HG02981 (cell line): ENCODE measurements around the gene EML4.
"Not testable (repeated sequence)": the region's sequence is repeated elsewhere in the genome, so short reads cannot be mapped to it uniquely, and the experiment has no call there.

Experiments used
- ATAC-seq: cut with Tn5 transposase; IDR thresholded peaks from one replicate; pipeline ENCODE4 v1.9.1; 2021; ENCODE audit warnings: mild to moderate bottlenecking, moderate library complexity; ENCODE audit not compliant: unreplicated experiment

EML4 gene, protein sequence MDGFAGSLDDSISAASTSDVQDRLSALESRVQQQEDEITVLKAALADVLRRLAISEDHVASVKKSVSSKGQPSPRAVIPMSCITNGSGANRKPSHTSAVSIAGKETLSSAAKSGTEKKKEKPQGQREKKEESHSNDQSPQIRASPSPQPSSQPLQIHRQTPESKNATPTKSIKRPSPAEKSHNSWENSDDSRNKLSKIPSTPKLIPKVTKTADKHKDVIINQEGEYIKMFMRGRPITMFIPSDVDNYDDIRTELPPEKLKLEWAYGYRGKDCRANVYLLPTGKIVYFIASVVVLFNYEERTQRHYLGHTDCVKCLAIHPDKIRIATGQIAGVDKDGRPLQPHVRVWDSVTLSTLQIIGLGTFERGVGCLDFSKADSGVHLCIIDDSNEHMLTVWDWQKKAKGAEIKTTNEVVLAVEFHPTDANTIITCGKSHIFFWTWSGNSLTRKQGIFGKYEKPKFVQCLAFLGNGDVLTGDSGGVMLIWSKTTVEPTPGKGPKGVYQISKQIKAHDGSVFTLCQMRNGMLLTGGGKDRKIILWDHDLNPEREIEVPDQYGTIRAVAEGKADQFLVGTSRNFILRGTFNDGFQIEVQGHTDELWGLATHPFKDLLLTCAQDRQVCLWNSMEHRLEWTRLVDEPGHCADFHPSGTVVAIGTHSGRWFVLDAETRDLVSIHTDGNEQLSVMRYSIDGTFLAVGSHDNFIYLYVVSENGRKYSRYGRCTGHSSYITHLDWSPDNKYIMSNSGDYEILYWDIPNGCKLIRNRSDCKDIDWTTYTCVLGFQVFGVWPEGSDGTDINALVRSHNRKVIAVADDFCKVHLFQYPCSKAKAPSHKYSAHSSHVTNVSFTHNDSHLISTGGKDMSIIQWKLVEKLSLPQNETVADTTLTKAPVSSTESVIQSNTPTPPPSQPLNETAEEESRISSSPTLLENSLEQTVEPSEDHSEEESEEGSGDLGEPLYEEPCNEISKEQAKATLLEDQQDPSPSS

DNA sequence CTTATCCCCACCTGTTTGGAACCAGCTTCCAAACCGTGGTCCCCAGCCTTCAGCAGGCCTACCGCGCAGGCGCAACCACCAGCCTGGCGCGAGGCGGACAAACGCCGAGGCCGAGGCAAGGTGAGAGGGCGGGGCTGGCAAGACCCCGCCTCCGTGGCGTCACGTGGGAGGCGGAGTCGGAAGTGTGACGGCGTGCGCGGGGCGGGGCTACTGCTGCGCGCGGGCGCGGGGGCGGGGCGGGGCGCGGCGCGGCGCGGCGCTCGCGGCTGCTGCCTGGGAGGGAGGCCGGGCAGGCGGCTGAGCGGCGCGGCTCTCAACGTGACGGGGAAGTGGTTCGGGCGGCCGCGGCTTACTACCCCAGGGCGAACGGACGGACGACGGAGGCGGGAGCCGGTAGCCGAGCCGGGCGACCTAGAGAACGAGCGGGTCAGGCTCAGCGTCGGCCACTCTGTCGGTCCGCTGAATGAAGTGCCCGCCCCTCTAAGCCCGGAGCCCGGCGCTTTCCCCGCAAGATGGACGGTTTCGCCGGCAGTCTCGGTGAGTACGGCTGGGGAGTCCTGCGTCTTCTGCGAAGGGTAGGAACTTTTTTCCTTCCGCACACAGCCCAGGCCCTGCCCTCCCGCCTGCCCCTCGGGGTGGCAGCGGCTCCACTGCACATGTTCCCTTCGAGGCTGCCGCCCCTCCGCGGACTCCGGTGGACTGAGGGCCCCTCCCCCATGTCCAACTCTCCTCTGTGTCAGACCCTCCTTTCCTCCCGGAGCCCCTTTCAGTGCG is at the start of gene EML4:
TSS of gene EML4 (plus strand) at position 254 of the 774 bp plus-strand sequence. CDS start at position 513, 259 bp downstream.
- ATAC-seq: peak; percentile 87

DNA sequence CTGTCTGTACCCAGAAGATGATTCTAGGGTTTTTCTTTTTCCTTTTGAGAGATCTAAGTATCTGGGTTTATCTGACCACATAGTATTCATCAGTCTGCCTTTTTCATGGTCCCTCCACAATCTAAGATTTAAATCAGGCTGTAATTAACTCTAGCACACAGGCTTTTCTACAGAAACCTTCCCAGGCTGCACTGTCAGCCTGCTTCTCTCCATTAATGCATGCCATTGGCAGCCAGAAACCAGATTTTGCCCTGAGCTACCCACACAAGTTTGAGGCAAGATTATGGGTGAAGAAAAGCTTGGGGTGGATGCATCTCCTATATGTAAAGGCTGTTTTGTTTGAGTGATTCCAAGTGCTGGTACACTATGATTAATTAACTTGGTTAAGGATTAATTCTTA is 45.7 kb upstream of the EML4 start:
- no peak for ATAC-seq

DNA sequence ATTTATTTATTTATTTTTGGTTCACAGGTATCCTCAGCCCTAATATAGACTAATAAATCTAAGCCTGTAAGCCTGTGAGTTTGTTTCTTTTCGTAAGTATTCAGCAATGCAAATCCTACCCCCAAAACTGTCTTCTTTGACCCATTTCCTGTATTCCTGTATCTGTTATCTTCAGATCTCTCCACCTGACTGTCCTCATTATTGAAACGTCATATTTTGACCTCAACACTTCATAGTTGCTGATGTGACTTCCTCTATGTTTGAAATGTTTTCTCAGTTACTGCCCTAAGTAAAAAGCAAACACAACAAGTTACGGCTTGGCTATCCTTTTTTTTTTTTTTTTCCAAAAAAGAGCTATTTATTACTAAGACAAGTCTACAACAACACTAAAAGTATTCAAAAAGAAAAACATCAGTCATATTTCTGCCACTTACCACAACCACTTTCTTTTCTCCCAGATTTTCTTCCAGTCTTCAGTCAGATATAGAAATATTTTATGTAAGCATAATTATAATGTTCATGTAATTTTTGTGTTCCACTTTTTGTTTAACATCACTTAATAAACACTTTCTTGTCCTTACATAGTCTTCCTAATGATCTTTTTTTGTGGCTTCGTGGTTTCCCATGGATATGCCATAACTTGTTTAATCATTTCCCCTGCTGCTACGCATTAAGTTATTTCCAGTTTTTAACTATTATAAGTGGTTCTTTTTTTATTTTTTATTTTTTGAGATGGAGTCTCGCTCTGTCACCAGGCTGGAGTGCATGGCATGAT is 45.0 kb upstream of the EML4 start:
- peak; percentile 77 for ATAC-seq

DNA sequence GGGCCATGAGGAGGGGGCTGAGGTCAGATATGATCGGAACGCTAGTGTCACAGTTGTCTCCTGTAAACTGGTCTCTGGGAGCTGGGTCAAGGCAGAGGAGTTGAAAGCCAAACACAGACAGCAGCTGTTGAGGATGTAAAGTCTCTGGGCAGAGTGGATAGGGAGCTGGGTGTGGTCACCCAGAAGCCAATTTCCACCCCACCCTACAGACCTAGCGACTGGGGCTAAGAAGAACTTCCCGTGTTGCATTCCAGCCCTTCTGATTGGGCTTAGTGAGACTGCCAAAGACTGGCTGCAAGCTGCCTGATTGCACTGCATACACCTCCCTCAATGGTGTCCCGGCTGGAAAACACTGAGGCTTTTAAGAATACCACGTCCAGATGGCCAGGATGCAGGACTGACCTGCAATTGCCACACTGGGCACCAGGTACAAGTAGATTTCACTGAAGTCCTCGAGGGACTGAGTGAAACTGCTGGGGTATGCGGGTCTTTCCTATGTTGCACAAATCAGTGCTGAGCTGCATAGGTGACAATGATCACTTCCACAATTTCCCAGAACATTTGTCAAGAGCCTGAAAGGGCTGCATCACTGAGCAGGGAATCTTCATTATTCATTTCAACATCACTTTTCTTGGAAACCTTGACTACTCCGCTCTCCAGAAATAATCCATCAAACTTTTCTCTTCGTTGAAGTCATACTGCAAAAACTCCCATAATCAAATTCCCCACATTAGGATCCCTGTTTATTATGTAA is 43.1 kb upstream of the EML4 start:
- ATAC-seq: no peak

DNA sequence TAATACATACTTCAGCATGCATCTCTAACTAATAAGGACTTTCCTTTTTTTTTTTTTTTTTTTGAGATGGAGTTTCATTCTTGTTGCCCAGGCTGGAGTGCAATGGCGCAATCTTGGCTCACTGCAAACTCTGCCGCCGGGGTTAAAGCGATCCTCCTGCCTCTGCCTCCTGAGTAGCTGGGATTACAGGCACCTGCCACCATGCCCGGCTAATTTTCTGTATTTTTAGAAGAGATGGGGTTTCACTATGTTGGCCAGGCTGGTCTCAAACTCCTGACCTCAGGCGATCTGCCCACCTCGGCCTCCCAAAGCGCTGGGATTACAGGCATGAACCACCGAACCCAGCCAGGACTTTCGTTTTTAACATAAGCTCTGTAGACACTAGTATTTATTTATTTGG is 42.3 kb upstream of the EML4 start:
- ATAC-seq: not testable (repeated sequence)

DNA sequence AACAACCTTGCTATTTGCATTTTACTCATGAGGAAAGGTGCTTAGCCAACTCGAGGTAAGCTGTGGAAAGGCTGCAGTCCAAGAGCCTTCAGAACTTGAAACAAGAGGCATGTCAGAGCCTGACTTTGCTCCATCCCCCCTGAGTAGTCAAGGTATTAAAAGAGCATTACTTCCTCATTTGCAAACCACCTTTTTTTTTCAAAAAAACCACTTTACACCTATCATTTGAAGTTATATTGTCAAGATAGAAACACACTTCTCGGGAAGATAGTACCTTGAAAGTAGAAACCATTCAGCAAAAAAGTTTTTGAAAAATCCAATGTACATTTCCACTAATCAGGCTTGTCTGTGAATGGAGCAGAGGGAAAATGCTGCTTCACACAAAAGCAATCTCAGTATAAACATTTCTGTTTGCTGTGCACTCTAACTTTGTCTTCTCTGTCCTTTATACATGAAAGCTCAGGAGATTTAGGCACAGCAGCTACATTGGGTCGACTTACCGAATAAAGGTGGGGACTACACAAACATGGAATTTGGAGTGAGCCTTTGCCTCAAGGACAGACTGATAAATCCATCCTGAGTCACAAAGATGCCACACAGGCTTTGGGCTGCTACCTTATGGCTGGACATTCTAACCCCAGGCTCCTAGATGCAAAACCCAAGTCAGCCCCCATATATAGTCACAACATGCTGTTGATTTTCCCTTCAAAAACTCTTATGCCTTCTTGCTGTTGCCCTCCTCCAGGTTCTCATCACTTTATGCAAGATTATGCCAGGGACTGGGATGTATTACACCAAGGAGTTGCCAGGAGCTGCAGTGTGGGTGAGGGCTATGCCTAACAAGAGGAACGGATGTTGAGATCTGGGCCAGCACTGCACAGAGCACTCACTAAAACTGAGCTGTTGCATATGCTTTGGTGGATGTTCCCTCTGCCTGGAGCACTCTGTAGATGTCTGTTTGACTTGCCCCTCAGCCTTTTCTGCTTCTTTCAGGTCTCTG is 41.4 kb upstream of the EML4 start:
- peak; percentile 53 for ATAC-seq

DNA sequence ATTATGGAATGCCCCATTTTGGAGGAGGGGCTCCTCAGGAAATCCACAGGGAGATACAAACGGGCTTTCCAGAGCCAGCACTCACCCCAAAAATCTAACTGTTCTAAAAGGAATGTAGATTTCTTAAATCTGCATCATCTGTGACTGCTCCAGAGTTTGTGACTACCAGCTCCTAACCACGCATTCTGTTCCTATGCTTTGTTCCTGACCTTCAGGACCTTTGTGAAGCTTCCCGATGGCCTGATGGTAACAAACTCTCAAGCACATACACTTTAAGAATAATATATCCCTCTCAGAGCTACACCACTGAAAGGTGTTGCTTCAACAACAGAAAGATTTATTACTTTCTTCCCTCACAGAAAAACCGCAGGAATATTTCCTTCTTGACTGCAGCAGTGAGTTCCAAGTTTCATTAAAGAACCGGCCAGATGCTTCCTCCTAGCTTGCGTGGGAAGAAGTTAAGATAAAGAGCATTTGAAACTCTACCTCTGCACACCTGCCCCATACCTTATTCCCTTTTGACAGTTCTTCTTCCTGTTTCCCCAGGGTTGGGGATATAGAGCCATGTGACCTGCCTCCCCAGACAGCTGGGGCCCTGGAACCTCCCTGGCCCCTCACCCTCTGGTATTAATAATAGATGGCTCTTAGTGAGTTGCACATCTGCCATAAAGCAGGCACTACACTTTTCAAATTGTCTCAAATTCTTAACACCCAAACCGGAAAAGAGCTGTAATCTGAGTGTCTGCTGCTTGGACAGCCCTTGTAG is 40.2 kb upstream of the EML4 start:
- ATAC-seq: peak; percentile 18

DNA sequence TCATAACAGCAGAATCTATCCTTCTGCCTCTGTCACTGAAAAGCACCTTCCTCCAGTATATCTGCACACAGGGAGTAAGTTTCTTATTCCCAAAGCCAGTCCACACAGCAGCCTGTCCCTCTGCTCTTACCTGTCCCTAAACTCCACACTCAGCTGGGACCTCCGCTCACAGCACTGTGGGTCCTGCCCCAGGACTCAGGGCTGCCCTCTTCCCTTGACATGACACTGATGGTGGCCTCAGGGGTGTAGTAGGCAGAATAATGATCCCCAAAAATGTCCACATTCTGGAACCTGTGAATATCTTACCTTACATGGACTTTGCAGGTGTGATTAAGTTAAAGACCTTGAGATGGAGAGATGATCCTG is 39.7 kb upstream of the EML4 start:
- no peak for ATAC-seq

DNA sequence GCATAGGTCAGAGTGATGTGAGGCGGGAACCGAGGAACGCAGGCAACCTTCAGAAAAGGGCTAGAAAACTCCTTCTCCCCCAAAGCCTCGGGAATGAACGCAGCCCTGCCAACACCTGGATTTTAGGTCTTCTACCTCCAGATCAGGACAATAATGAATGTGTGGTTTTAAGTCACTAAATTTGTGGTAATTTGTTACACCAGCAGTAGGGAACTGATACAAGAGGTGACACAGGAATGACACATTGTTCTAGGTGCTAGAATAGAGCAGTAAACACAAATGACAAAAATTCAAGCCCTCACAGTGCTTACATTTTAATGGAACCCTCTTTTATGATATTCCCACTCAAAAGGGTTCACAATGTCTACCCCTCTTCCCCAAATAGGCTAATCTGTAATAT is 39.2 kb upstream of the EML4 start:
- ATAC-seq: no peak

DNA sequence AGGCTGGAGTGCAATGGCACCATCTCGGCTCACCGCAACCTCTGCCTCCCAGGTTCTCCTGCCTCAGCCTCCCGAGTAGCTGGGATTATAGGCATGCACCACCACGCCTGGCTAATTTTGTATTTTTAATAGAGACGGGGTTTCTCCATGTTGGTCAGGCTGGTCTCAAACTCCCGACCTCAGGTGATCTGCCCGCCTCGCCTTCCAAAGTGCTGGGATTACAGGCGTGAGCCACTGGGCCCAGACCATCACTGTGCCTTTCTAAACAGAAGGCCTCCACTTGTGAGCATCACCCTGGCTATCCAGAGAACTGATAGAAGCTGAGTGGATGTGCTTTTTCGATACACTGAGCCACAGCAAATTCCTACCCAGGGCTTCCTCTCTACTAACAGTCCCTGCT is 38.3 kb upstream of the EML4 start:
- not testable (repeated sequence) for ATAC-seq

DNA sequence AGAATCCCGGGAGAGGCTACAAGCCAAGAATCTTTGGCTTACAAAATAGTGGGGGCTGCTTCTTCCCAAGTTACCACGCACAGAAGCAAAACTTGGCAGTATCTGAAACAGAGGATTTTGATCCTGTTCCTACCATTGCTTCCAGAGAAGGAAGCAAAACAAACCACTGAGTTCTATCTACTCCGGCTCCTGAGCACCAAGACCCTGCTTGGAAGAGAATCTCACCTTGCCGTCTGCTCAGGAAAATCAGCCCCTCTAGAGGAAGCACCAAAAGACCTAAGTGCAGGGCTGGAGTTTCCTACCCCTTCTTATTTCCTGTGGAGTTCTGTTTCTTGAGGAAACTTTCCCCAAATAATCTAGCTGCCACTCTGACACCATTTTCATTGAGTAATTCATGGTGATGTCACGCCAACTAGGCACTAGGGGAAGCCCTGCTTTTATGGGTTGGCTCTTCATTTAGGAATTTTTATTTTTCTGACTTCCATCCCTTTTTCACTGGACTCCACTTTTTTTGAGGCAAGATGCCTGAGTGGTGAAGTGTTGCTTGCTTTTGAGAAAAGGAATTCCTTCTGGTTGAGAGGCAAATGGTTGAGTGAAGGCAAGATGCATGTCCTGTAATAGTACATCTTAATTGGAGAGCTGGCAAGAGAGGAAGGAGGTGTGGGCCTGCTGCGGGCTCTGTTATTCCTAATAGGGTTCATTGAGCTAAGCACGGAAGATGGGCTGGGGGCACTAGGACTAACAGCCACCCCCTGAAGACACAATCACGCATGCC is 36.8 kb upstream of the EML4 start:
- ATAC-seq: no peak

DNA sequence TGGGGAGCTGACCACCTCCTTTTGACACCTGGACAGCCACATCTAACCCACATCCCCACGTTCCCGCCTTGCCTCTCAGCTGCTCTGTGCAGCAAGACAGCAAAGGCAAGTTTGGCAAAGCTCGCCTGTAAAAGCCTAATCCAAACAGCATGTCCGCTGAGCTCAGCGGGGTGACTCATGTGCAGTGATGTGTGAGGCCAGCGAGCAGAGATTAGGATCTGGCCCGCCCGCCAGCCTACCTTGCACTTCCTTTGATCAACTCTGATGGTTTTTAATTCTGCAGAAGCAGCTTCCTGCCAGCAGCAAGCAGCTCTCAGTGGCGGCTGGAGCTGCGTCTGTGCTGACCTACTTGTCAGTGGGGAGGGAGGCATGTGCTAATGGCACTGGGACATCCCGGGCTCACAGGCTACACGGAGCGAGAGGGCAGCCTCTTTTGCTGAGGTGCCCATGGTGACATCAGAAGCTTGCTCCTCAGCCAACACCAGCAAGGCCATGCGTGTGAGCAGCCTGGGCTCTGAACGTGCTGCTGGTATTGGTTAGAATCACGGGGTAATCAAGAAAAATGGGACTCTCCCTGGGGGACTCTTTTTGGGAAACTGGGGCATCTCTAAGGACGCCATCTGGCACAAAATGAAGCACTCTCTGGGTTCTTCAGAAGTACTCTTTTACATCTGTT is 36.0 kb upstream of the EML4 start:
- ATAC-seq: peak; percentile 84

DNA sequence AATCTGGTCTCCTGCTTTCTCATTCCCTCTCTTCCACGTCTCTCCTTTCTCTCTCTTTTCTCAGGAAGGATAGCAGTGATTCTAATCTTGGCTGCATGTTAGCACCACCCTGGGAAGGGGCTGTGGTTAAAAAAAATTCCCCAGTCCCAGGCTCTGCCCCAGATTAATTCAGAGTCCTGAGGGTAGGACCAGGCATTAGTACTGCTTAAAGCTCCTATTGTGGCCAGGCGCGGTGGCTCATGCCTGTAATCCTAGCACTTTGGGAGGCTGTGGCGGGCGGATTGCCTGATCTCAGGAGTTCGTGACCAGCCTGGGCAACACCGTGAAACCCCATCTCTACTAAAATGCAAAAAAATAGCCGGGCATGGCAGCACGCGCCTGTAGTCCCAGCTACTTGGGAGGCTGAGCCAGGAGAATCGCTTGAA is 35.4 kb upstream of the EML4 start:
- ATAC-seq: no peak

DNA sequence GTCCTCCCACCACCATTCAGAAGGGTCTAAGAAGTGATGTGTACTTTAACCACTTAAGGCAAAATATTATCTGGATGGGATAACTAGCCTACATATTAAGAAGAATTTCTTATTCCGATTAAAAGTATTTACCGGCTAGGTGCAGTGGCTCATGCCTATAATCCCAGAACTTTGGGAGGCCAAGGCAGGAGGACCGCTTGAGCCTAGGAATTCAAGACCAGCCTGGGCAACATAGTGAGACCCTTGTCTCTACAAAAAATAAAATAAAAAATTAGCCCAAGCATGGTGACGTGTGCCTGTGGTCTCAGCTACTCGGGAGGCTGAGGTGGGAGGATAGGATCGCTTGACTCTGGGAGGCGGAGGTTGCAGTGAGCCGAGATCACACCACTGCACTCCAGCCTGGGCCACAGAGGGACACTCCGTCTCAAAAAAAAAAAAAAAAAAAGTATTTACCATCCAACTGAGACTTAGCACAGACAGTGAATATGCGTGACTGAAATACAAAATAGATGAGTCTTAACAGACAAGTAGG is 34.7 kb upstream of the EML4 start:
- ATAC-seq: not testable (repeated sequence)

DNA sequence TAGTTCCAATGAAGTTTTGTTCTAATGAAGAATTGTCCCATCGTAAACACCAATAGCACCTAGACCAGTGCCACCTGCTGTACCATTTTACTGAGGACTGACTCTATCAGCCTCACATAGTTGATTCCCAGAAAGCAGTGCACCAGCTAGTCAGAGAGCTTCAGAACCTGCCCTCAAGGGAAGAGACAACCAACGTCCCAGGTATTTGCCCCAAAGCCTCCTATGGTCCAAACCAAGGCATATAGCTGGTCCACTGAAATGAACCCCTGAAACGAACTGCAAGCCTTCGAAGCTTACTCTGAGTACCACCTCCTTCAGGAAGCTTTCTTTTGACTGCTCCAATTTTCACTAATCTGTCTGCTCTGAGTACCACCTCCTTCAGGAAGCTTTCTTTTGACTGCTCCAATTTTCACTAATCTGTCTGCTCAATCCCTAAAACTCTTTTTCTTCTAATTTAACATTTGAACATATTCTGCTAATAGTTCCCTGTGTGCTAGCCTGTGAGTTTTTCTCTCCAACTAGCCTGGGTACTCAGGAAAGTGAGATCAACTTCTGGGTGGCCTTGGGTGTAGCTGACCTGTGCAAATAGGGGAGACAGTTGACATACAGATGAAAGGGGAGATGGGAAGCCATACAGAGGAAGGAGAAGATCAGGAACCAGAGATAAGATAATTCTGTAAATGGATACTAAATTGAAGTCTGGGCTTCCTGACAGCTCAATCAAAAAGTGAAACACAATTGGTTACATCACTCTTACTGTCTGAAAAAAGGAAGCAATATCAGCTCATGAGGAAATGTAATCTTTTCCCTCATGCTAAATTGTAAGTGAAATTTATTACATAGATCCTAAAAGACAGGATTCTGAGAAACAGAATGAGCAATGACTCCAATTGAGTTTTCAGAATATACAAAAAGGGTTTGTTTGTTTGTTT is 33.5 kb upstream of the EML4 start:
- ATAC-seq: no peak
